Ectodermal cell (in vitro differentiated cells): ENCODE measurements around the gene FOXC1.

Experiments
- H3K27ac ChIP-seq: 2 replicates; pipeline ENCODE4 v1.7.0; 2013; ENCODE audit warnings: mild to moderate bottlenecking, low read depth, low read length; ENCODE audit not compliant: insufficient read depth, poor library complexity, severe bottlenecking
- H3K27me3 ChIP-seq: 2 replicates; pipeline ENCODE4 v1.7.0; 2013; ENCODE audit warnings: mild to moderate bottlenecking, low read length; ENCODE audit not compliant: insufficient read depth, control insufficient read depth, poor library complexity, severe bottlenecking
- H3K36me3 ChIP-seq: one replicate; pipeline ENCODE4 v1.7.0; 2013; ENCODE audit warnings: low read length; ENCODE audit not compliant: control insufficient read depth, insufficient read depth
- H3K4me1 ChIP-seq: one replicate; pipeline ENCODE4 v1.7.0; 2013; ENCODE audit warnings: low read length; ENCODE audit not compliant: control insufficient read depth, insufficient read depth
- H3K4me3 ChIP-seq: 2 replicates; pipeline ENCODE4 v1.7.0; 2013; ENCODE audit warnings: low read depth, low read length, control low read depth; ENCODE audit not compliant: insufficient read depth
- H3K9me3 ChIP-seq: 2 replicates; pipeline ENCODE4 v1.7.0; 2013; ENCODE audit warnings: mild to moderate bottlenecking, low read length, moderate library complexity; ENCODE audit not compliant: control insufficient read depth
- WGBS, 2 experiments: methylation state at CpG; one replicate each; pipeline ENCODE4 v1.1.7; 2013; ENCODE audit warnings: missing lambda C conversion rate in 2 of 2; 5-methylcytosine and 5-hydroxymethylcytosine counted together

FOXC1 gene

GRCh38 chr6:1598433-1598832 is 11.3 kb upstream of the FOXC1 start:
- H3K27ac ChIP-seq: no peak overlapping the region
- peaks cover 13% of the 10 kb centered on the region for H3K4me1 ChIP-seq
- no peak overlapping the region for H3K4me3 ChIP-seq
- 95 to 97% methylated on average over 10 of the region's 10 CpGs for WGBS, 2 experiments
- no peaks in the 10 kb centered on the region for H3K36me3 ChIP-seq
- H3K9me3 ChIP-seq: no peaks in the 10 kb centered on the region
- H3K27me3 ChIP-seq: peaks cover 24% of the 10 kb centered on the region

- H3K4me1 ChIP-seq: peaks cover 13% of the 10 kb centered on the region
- WGBS, 2 experiments: 94% methylated on average over 24 of the region's 24 CpGs
- H3K9me3 ChIP-seq: no peaks in the 10 kb centered on the region
- peaks cover 29% of the 10 kb centered on the region for H3K27me3 ChIP-seq
- no peak overlapping the region for H3K4me3 ChIP-seq
- no peak overlapping the region for H3K27ac ChIP-seq
- no peaks in the 10 kb centered on the region for H3K36me3 ChIP-seq
Observed at GRCh38 chr6:1598886-1599285, 10.8 kb upstream of the FOXC1 start.

- peaks cover 13% of the 10 kb centered on the region for H3K4me1 ChIP-seq
- H3K27me3 ChIP-seq: peaks cover 29% of the 10 kb centered on the region
- H3K36me3 ChIP-seq: no peaks in the 10 kb centered on the region
- H3K9me3 ChIP-seq: no peaks in the 10 kb centered on the region
- H3K27ac ChIP-seq: no peak overlapping the region
- WGBS, 2 experiments: 83 to 86% methylated on average over 10 of the region's 10 CpGs
- no peak overlapping the region for H3K4me3 ChIP-seq
Observed at GRCh38 chr6:1599469-1599868, 10.2 kb upstream of the FOXC1 start.

GRCh38 chr6:1600063-1600763 is 9.5 kb upstream of the FOXC1 start:
- no peak overlapping the region for H3K27ac ChIP-seq
- H3K27me3 ChIP-seq: peaks cover 36% of the 10 kb centered on the region
- 90 to 98% methylated on average over 2 of the region's 3 CpGs for WGBS, 2 experiments
- H3K36me3 ChIP-seq: no peaks in the 10 kb centered on the region
- H3K4me3 ChIP-seq: no peak overlapping the region
- H3K4me1 ChIP-seq: peaks cover 13% of the 10 kb centered on the region
- no peaks in the 10 kb centered on the region for H3K9me3 ChIP-seq

- no peaks in the 10 kb centered on the region for H3K36me3 ChIP-seq
- peaks cover 13% of the 10 kb centered on the region for H3K4me1 ChIP-seq
- WGBS, 2 experiments: 90 to 91% methylated on average over 15 of the region's 15 CpGs
- no peak overlapping the region for H3K27ac ChIP-seq
- no peaks in the 10 kb centered on the region for H3K9me3 ChIP-seq
- peaks cover 36% of the 10 kb centered on the region for H3K27me3 ChIP-seq
- H3K4me3 ChIP-seq: no peak overlapping the region
Observed at GRCh38 chr6:1600764-1601157, 9.0 kb upstream of the FOXC1 start.

GRCh38 chr6:1601158-1602048 is 8.3 kb upstream of the FOXC1 start:
- no peak overlapping the region for H3K27ac ChIP-seq
- H3K9me3 ChIP-seq: no peaks in the 10 kb centered on the region
- peaks cover 38% of the 10 kb centered on the region for H3K27me3 ChIP-seq
- H3K36me3 ChIP-seq: no peaks in the 10 kb centered on the region
- peaks cover 15% of the 10 kb centered on the region for H3K4me1 ChIP-seq
- 93 to 95% methylated on average over 60 of the region's 60 CpGs for WGBS, 2 experiments
- no peak overlapping the region for H3K4me3 ChIP-seq

GRCh38 chr6:1602049-1602713 is 7.5 kb upstream of the FOXC1 start:
- peaks cover 46% of the 10 kb centered on the region for H3K27me3 ChIP-seq
- H3K4me3 ChIP-seq: no peak overlapping the region
- no peaks in the 10 kb centered on the region for H3K9me3 ChIP-seq
- peaks cover 13% of the 10 kb centered on the region for H3K4me1 ChIP-seq
- H3K27ac ChIP-seq: no peak overlapping the region
- H3K36me3 ChIP-seq: no peaks in the 10 kb centered on the region
- 91 to 92% methylated on average over 10 of the region's 10 CpGs for WGBS, 2 experiments

- Histone ChIP-seq H3K36me3 (no peaks in the 10 kb centered on the region), H3K27me3 (peaks cover 62% of the 10 kb centered on the region), H3K9me3 (no peaks in the 10 kb centered on the region), H3K27ac (no peak overlapping the region), H3K4me3 (no peak overlapping the region), H3K4me1 (peaks cover 19% of the 10 kb centered on the region)
- 84 to 85% methylated on average over 15 of the region's 15 CpGs for WGBS, 2 experiments
Observed at GRCh38 chr6:1603708-1604107, 6.0 kb upstream of the FOXC1 start.

- 1 to 2% methylated on average over 85 of the region's 85 CpGs for WGBS, 2 experiments
- Histone ChIP-seq H3K4me1 (peaks cover 23% of the 10 kb centered on the region), H3K27ac (no peak overlapping the region), H3K36me3 (no peaks in the 10 kb centered on the region), H3K9me3 (no peaks in the 10 kb centered on the region), H3K4me3 (peak overlapping the region; percentile 29), H3K27me3 (peaks cover 68% of the 10 kb centered on the region)
Observed at GRCh38 chr6:1604158-1605003, 5.3 kb upstream of the FOXC1 start.
